ENCODE results near the gene AGMAT.

The AGMAT gene

GRCh38 chr1:15523104-15524020, 61.5 kb downstream of the AGMAT start:
- no peak for DNase-seq (ENCODE audit: low read depth, low spot score)

- no peak for DNase-seq (ENCODE audit: low read depth, low spot score)
Observed at GRCh38 chr1:15522551-15522950, 62.3 kb downstream of the AGMAT start.

Data from activated naive CD8-positive, alpha-beta T cell treated with anti-CD3 and anti-CD28 coated beads, Interleukin-2, amount 50 U/mL, for 16 hours (primary cell).